Chondrocyte (in vitro differentiated cells): ENCODE data around the gene MRPL37. TPM values are rescaled to one million over a fixed set of nuclear protein-coding genes. Genes with fewer than 3 reads are reported as not detected.

Experiments
- DNase-seq: peaks from one replicate; pipeline ENCODE4 v3.0.0; 2021; ENCODE audit warnings: mixed read lengths, low spot score
- H3K27ac Mint-ChIP-seq: one replicate; pipeline ENCODE4 v1.8.0; 2021; ENCODE audit warnings: mild to moderate bottlenecking, moderate library complexity, mixed read lengths; ENCODE audit not compliant: unreplicated experiment
- H3K27me3 Mint-ChIP-seq: 2 replicates; pipeline ENCODE4 v1.8.0; 2021; ENCODE audit warnings: low read depth, mixed read lengths
- H3K36me3 Mint-ChIP-seq: 2 replicates; pipeline ENCODE4 v1.8.0; 2021; ENCODE audit warnings: low read depth, mixed read lengths
- H3K4me1 Mint-ChIP-seq: 2 replicates; pipeline ENCODE4 v1.8.0; 2021; ENCODE audit warnings: low read depth, mild to moderate bottlenecking, mixed read lengths
- H3K4me3 Mint-ChIP-seq: one replicate; pipeline ENCODE4 v1.8.0; 2021; ENCODE audit warnings: mild to moderate bottlenecking, moderate library complexity, mixed read lengths; ENCODE audit not compliant: unreplicated experiment
- H3K9me3 Mint-ChIP-seq: 2 replicates; pipeline ENCODE4 v1.8.0; 2021; ENCODE audit warnings: low read depth, mixed read lengths
- CTCF ChIP-seq: fragments of 200-600 bp; sonication (generic); IDR thresholded peaks from 2 replicates; pipeline ENCODE4 v1.5.0; 2021; ENCODE audit warnings: antibody characterized with exemption, mild to moderate bottlenecking, moderate library complexity
- total RNA-seq: library from RNA; stranded (reverse); gene quantifications from 3 replicates; pipeline ENCODE4 v1.2.1, GENCODE V29; 2021

The MRPL37 gene
- total RNA-seq, 1 donor from 2014 or later, result 66.9 TPM

GRCh38 chr1:54240741-54241335, 40.9 kb downstream of the MRPL37 start:
- Mint-ChIP-seq H3K36me3 (peaks cover 14% of the 10 kb centered on the region), H3K4me3 (no peak overlapping the region), H3K9me3 (no peaks in the 10 kb centered on the region), H3K27ac (no peak overlapping the region), H3K27me3 (no peaks in the 10 kb centered on the region), H3K4me1 (peaks cover 15% of the 10 kb centered on the region)
- TF ChIP-seq CTCF, result no peak
- DNase-seq, result no peak

DNA sequence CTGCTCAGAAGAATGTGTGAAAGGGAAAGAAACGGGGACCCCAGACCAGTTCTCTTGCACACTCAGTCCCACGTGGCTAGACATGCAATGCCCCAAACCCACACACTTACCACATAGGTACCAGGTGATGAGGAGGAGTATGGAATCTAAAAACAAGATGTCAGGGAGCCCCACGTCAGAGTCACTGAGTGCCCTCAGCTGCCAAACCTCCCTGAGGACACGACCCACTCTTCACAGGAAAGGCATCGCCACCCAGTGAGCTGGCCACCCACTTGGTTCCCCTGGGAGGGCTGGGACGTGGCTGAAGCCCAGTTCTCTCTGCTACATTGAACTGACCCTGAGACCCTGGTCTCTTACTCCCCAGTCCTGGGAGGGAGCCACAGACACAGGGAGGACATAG, 41.4 kb downstream of the MRPL37 start:
- no peak for TF ChIP-seq CTCF
- Mint-ChIP-seq H3K36me3 (peaks cover 14% of the 10 kb centered on the region), H3K4me1 (peaks cover 18% of the 10 kb centered on the region), H3K9me3 (no peaks in the 10 kb centered on the region), H3K27me3 (no peaks in the 10 kb centered on the region), H3K4me3 (no peak overlapping the region), H3K27ac (no peak overlapping the region)
- DNase-seq, result no peak

GRCh38 chr1:54243022-54243421, 43.1 kb downstream of the MRPL37 start:
- H3K4me1 Mint-ChIP-seq, result peaks cover 18% of the 10 kb centered on the region
- no peak for DNase-seq
- no peaks in the 10 kb centered on the region for H3K9me3 Mint-ChIP-seq
- no peak overlapping the region for H3K27ac Mint-ChIP-seq
- no peaks in the 10 kb centered on the region for H3K27me3 Mint-ChIP-seq
- peaks cover 3% of the 10 kb centered on the region for H3K36me3 Mint-ChIP-seq
- TF ChIP-seq CTCF, result no peak
- H3K4me3 Mint-ChIP-seq, result no peak overlapping the region

DNA sequence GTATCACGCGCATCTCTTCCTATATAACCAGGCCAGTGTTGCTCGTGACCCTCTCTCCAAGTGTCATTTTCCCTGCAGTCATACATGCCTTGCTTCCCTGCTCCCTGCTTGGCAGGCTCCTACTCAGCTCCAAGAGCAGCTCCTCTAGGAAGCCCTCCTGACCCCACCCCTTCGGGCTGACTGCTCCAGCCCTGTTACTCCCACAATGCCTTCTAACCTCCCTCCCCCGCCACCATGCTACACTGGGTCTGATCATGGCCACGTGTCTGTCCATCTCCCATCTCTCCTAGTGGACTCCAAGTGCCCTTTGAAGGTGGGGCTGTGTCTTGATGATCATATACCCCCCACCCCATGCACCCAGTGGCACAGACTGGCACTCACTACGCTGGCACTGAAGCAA, 44.7 kb downstream of the MRPL37 start:
- no peak for TF ChIP-seq CTCF
- no peaks in the 10 kb centered on the region for H3K9me3 Mint-ChIP-seq
- H3K27me3 Mint-ChIP-seq, result no peaks in the 10 kb centered on the region
- no peak for DNase-seq
- no peak overlapping the region for H3K4me3 Mint-ChIP-seq
- H3K27ac Mint-ChIP-seq, result no peak overlapping the region
- H3K36me3 Mint-ChIP-seq, result peaks cover 3% of the 10 kb centered on the region
- H3K4me1 Mint-ChIP-seq, result peaks cover 23% of the 10 kb centered on the region

DNA sequence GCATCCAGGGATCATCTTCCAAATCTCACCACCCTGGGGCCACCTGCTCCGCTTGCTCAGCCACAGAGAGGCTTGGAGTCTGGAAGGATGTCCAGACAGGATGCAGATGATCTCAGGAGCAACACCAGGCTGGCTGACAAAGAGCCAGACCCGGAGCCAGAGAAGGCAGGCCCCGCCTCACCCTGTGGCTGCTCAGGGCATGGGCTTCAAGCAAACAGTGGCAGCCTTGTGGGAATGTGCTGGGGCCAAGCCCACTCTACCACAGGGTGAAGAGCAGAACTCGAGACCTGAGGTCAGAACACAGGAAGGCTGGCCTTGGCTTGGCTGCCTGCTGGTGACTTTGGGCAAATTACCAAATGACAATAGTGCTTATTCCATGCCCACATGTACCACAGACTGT, 45.5 kb downstream of the MRPL37 start:
- DNase-seq, result no peak
- no peak for TF ChIP-seq CTCF
- no peak overlapping the region for H3K27ac Mint-ChIP-seq

More for the DNA sequence above, 45.5 kb downstream of the MRPL37 start:
- no peak overlapping the region for H3K4me3 Mint-ChIP-seq
- H3K4me1 Mint-ChIP-seq, result peaks cover 26% of the 10 kb centered on the region
- H3K36me3 Mint-ChIP-seq, result peaks cover 3% of the 10 kb centered on the region
- no peaks in the 10 kb centered on the region for H3K27me3 Mint-ChIP-seq
- H3K9me3 Mint-ChIP-seq, result no peaks in the 10 kb centered on the region
